ENCODE results near the gene FHAD1.
"Not testable (repeated sequence)": the region's sequence is repeated elsewhere in the genome, so short reads cannot be mapped to it uniquely, and the experiment has no call there.

The FHAD1 gene

DNA sequence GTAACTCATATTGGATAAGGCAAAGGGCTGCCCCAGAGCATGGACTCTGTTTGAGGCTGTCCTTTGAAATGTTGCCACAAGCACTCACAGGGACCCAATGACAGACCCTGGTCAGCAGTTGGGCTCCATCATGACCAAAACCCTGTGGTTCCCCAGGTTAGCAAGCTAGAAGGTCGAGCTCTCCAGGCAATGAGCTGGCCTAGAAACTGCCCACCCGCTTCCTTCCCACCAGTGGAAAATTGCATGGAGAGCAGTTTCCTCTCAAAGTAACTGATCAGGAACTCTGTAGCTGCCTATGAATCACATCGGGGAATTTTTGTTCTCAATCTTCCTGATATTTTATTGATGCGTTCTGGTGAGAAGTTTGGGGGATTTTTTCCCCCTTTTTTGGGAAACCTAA is 52.8 kb downstream of the FHAD1 start:
- Histone ChIP-seq H3K36me3 (ENCODE audit: insufficient read depth, low read length) (no peaks in the 10 kb centered on the region), H3K9ac (ENCODE audit: low read length) (no peak overlapping the region), H3K4me1 (ENCODE audit: insufficient read depth, low read length) (peaks cover 5% of the 10 kb centered on the region), H3K27me3 (ENCODE audit: control insufficient read depth in 1 of 2, insufficient read depth in 2 of 2, low read length in 2 of 2) (no peaks in the 10 kb centered on the region), H3K4me3 (ENCODE audit: low read depth in 1 of 2, low read length in 2 of 2) (no peak overlapping the region), H3K27ac (ENCODE audit: low read depth, low read length) (no peak overlapping the region), H3K9me3 (ENCODE audit: low read length) (no peaks in the 10 kb centered on the region)

DNA sequence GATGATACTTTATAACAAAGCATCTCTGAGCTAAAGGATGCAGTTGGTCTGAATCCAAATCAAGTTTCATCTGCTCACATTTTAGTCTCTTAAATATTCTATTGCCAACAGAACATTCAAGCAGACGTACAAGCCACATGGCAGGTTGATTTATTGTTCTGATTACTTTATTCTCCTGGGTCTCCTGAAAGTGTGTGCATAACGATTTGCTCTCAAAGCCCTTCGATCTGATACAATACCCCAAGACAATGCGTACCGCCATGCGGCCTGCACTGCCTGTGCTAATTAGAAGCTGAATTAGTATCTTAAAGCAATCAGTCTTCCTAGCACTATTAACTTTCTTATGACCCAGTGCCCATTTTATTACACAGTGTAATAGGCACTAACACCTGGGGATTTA is 56.9 kb downstream of the FHAD1 start:
- Histone ChIP-seq H3K4me3 (ENCODE audit: low read depth in 1 of 2, low read length in 2 of 2) (no peak overlapping the region), H3K4me1 (ENCODE audit: insufficient read depth, low read length) (peaks cover 5% of the 10 kb centered on the region), H3K9ac (ENCODE audit: low read length) (no peak overlapping the region), H3K27ac (ENCODE audit: low read depth, low read length) (no peak overlapping the region), H3K27me3 (ENCODE audit: control insufficient read depth in 1 of 2, insufficient read depth in 2 of 2, low read length in 2 of 2) (no peaks in the 10 kb centered on the region), H3K36me3 (ENCODE audit: insufficient read depth, low read length) (no peaks in the 10 kb centered on the region), H3K9me3 (ENCODE audit: low read length) (no peaks in the 10 kb centered on the region)

DNA sequence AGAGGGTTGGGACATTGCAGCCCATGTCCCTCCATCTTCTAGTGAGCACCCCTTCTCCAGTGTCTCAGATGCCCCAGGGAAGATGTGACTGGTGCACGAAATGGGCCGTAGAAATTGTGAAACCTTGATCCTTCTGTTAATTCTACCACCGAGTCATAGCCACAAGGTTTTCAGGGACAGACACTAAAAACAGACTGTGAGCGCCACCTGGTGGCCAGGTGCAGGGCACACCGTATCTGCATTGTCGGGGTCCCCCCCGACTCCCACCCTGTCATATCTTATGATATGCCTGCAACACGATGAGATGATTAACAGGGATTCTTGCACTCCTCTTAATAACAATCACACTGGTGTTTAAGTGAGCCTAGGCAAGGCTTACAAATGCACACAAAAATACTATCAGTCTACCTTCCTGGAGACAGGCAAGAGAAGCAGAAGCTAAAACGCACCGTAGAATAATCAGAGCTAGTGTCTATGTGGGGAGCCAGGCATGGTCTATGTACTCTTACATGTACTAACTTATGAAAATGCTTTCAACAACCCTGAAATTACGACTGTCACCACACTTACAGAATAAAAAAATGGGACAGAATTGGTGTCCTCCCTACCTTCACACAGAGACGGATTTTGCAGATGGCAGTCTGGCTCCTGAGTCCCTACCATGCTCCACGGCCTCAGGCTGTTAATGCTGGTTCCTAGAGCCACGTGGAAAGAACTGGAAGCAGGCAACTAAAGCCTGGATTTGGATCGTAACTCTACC is 57.9 kb downstream of the FHAD1 start:
- no peaks in the 10 kb centered on the region for H3K9me3 ChIP-seq (ENCODE audit: low read length)
- H3K36me3 ChIP-seq (ENCODE audit: insufficient read depth, low read length) = no peaks in the 10 kb centered on the region
- H3K9ac ChIP-seq (ENCODE audit: low read length) = no peak overlapping the region
- H3K4me3 ChIP-seq (ENCODE audit: low read depth in 1 of 2, low read length in 2 of 2) = no peak overlapping the region
- H3K27me3 ChIP-seq (ENCODE audit: control insufficient read depth in 1 of 2, insufficient read depth in 2 of 2, low read length in 2 of 2) = peaks cover 0 to 2% of the 10 kb centered on the region in 2 donors
- peaks cover 5% of the 10 kb centered on the region for H3K4me1 ChIP-seq (ENCODE audit: insufficient read depth, low read length)
- H3K27ac ChIP-seq (ENCODE audit: low read depth, low read length) = no peak overlapping the region

DNA sequence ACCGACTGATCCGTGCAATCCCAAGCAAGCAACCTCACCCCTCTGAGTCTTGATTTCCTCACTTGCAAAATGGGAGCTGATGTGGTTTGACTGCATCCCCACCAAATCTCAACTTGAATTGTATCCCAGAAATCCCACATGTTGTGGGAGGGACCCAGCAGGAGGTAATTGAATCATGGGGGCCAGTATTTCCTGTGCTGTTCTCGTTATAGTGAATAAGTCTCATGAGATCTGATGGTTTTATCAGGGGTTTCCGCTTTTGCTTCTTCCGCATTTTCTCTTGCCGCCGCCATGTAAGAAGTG is 58.4 kb downstream of the FHAD1 start:
- Histone ChIP-seq H3K27ac (ENCODE audit: low read depth, low read length) (no peak overlapping the region), H3K4me3 (ENCODE audit: low read depth in 1 of 2, low read length in 2 of 2) (no peak overlapping the region), H3K4me1 (ENCODE audit: insufficient read depth, low read length) (peaks cover 5% of the 10 kb centered on the region), H3K27me3 (ENCODE audit: control insufficient read depth in 1 of 2, insufficient read depth in 2 of 2, low read length in 2 of 2) (peaks cover 0 to 7% of the 10 kb centered on the region in 2 donors), H3K36me3 (ENCODE audit: insufficient read depth, low read length) (no peaks in the 10 kb centered on the region), H3K9ac (ENCODE audit: low read length) (no peak overlapping the region), H3K9me3 (ENCODE audit: low read length) (no peaks in the 10 kb centered on the region)

DNA sequence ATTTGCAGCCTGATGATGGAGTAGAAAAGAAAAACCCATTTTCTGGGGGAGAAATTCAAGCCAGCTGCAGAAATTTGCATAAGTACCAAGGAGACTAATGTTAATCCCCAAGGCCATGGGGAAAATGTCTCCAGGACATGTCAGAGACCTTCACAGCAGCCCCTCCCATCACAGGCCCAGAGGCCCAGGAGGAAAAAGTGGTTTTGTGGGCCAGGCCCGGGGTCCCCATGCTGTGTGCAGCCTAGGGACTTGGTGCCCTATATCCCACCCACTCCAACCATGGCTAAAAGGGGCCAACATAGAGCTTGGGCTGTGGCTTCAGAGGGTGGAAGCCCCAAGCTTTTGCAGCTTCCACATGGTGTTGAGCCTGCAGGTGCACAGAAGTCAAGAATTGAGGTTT is 59.3 kb downstream of the FHAD1 start:
- H3K9ac ChIP-seq (ENCODE audit: low read length); H3K27ac ChIP-seq (ENCODE audit: low read depth, low read length); H3K4me1 ChIP-seq (ENCODE audit: insufficient read depth, low read length); H3K4me3 ChIP-seq (ENCODE audit: low read depth in 1 of 2, low read length in 2 of 2); H3K27me3 ChIP-seq (ENCODE audit: control insufficient read depth in 1 of 2, insufficient read depth in 2 of 2, low read length in 2 of 2); H3K36me3 ChIP-seq (ENCODE audit: insufficient read depth, low read length); H3K9me3 ChIP-seq (ENCODE audit: low read length): not testable (repeated sequence)

DNA sequence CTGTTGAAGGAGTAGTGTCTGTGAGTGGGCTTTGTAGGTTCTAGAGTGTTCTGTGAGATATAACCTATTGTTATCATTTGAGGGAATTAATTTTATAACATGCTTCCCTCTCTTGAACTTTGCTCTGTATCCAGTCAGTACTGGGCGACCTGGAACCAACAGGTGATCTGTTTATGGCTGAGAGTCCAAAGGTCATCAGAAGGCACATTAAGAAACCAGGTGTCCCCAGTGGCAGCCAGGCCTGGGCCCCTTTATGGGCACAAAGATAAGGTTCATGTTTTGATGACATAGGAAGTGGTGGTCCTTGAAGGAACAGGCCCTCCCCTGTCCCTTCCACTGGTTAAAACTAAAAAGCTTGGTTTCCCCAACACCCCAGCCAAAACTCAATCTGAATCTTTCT is 61.1 kb downstream of the FHAD1 start:
- Histone ChIP-seq H3K9ac (ENCODE audit: low read length) (no peak overlapping the region), H3K9me3 (ENCODE audit: low read length) (no peaks in the 10 kb centered on the region), H3K27ac (ENCODE audit: low read depth, low read length) (no peak overlapping the region), H3K36me3 (ENCODE audit: insufficient read depth, low read length) (no peaks in the 10 kb centered on the region), H3K4me1 (ENCODE audit: insufficient read depth, low read length) (peaks cover 5% of the 10 kb centered on the region), H3K4me3 (ENCODE audit: low read depth in 1 of 2, low read length in 2 of 2) (no peak overlapping the region), H3K27me3 (ENCODE audit: control insufficient read depth in 1 of 2, insufficient read depth in 2 of 2, low read length in 2 of 2) (peaks cover 0 to 7% of the 10 kb centered on the region in 2 donors)

DNA sequence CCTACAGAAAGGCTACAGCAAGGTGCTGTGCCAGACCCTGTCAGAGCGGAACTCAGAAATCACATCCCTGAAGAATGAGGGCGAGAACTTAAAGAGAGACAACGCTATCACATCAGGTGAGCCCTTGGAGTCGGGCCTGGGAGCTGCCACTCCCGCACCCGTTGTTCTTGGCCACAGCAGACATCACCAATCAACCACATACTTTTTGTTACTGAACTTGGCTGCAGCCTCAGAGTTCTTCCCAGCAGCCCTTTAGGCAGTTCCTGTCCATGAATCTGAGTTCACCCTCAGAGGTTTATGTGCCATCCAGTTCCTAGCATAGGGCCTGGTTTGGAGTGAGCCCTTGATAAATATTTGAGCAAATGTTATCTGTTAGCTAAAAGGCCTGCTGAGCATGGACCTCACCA is 61.6 kb downstream of the FHAD1 start:
- peaks cover 5% of the 10 kb centered on the region for H3K4me1 ChIP-seq (ENCODE audit: insufficient read depth, low read length)
- H3K4me3 ChIP-seq (ENCODE audit: low read depth in 1 of 2, low read length in 2 of 2) = no peak overlapping the region
- H3K27ac ChIP-seq (ENCODE audit: low read depth, low read length) = no peak overlapping the region
- H3K9ac ChIP-seq (ENCODE audit: low read length) = no peak overlapping the region
- no peaks in the 10 kb centered on the region for H3K9me3 ChIP-seq (ENCODE audit: low read length)
- H3K36me3 ChIP-seq (ENCODE audit: insufficient read depth, low read length) = no peaks in the 10 kb centered on the region
- H3K27me3 ChIP-seq (ENCODE audit: control insufficient read depth in 1 of 2, insufficient read depth in 2 of 2, low read length in 2 of 2) = peaks cover 0 to 7% of the 10 kb centered on the region in 2 donors

DNA sequence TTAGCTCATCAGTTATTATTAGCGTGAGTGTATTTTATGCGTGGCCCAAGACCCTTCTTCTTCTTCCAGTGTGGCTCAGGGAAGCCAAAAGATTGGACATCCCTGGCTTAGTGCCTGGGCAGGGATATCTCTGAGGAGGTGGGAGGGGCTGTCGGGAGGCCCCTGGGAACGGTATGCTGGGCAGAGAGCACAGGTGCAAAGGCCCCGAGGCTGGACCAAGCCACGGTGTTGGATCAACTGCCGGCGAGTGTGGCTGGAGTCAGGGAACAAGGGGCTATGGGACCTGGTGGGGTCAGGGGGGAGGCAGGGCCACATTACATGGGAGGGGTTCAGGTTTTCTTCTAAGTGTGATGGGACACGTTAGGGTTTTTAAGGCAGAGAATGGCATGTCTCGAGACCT is 62.7 kb downstream of the FHAD1 start:
- H3K27ac ChIP-seq (ENCODE audit: low read depth, low read length) = no peak overlapping the region
- no peaks in the 10 kb centered on the region for H3K36me3 ChIP-seq (ENCODE audit: insufficient read depth, low read length)
- H3K9me3 ChIP-seq (ENCODE audit: low read length) = no peaks in the 10 kb centered on the region
- peaks cover 0 to 7% of the 10 kb centered on the region in 2 donors for H3K27me3 ChIP-seq (ENCODE audit: control insufficient read depth in 1 of 2, insufficient read depth in 2 of 2, low read length in 2 of 2)
- no peak overlapping the region for H3K4me3 ChIP-seq (ENCODE audit: low read depth in 1 of 2, low read length in 2 of 2)
- H3K9ac ChIP-seq (ENCODE audit: low read length) = no peak overlapping the region
- peaks cover under 1% of the 10 kb centered on the region for H3K4me1 ChIP-seq (ENCODE audit: insufficient read depth, low read length)

DNA sequence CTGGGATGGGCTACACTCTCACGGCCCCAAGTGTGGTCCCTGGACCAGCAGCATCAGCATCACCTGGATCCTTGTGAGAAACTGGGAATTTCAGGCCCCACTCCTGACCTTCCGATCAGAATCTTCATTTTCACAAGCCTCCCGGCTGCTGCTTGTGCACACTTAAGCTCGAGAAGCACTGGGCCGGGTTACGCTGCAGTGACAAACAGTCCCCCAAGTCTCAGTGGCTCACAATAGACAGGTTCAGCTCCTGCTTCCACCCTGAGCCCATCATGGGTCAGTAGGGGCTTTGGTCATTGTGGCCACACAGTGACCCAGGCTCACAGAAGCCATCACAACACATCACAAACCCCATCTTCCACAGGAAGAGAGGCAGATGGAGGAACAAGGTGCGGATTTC is 63.5 kb downstream of the FHAD1 start:
- Histone ChIP-seq H3K9ac (ENCODE audit: low read length) (no peak overlapping the region), H3K36me3 (ENCODE audit: insufficient read depth, low read length) (no peaks in the 10 kb centered on the region), H3K4me1 (ENCODE audit: insufficient read depth, low read length) (no peaks in the 10 kb centered on the region), H3K4me3 (ENCODE audit: low read depth in 1 of 2, low read length in 2 of 2) (no peak overlapping the region), H3K9me3 (ENCODE audit: low read length) (no peaks in the 10 kb centered on the region), H3K27ac (ENCODE audit: low read depth, low read length) (no peak overlapping the region), H3K27me3 (ENCODE audit: control insufficient read depth in 1 of 2, insufficient read depth in 2 of 2, low read length in 2 of 2) (peaks cover 0 to 7% of the 10 kb centered on the region in 2 donors)

DNA sequence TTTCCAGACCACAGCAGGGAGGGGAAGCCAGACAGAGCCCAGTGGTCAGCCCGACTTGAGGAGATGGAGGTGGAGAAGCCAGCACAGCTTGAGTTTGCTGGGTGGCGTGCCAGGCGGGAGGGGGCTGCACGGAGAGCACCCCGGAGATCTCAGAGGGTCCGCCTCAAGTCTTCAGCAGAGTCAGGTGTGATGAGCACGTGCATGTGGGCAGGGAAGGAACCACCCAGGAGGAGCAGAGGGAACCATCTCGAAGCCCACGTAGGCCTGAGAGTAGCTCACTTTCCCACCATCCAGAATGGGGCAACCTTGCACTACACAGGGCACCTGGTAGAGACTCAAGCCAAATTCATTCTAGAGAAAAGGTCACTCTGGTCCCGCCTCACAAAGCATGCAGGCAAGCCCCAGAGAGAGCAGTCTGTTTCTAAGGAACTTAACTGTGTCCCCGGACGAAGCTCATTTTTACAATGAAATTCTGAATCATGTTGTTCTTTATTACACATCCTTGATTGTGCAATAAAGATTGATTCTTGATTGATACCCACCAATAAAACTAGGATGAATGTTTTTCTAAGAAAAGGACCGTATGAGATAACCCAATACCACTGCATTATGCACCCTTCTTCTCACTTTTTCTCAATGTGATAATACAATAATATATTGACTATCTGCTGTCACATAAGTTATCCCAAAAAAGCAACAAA is 64.2 kb downstream of the FHAD1 start:
- Histone ChIP-seq H3K9me3 (ENCODE audit: low read length) (no peaks in the 10 kb centered on the region), H3K4me1 (ENCODE audit: insufficient read depth, low read length) (no peaks in the 10 kb centered on the region), H3K27me3 (ENCODE audit: control insufficient read depth in 1 of 2, insufficient read depth in 2 of 2, low read length in 2 of 2) (peaks cover 0 to 7% of the 10 kb centered on the region in 2 donors), H3K27ac (ENCODE audit: low read depth, low read length) (no peak overlapping the region), H3K9ac (ENCODE audit: low read length) (no peak overlapping the region), H3K4me3 (ENCODE audit: low read depth in 1 of 2, low read length in 2 of 2) (no peak overlapping the region), H3K36me3 (ENCODE audit: insufficient read depth, low read length) (no peaks in the 10 kb centered on the region)

DNA sequence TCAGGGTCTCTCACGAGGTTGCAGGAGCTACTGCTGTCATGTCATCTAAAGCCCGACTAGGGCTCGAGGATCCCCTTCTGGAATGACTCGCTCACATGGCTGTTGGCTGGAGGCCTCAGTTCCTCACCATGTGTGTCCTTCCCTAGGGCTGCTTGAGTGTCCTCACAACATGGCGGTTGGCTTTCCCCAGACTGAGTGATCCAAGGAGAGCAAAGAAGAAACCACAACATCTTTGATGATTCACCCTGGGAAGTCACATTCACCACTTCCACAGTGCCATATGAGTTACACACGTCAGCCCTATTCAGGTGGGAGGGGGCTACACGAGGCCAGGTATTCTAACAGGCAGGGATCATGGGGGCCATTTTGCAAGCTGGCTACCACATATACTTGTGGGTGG is 64.9 kb downstream of the FHAD1 start:
- Histone ChIP-seq H3K4me3 (ENCODE audit: low read depth in 1 of 2, low read length in 2 of 2) (no peak overlapping the region), H3K36me3 (ENCODE audit: insufficient read depth, low read length) (no peaks in the 10 kb centered on the region), H3K27ac (ENCODE audit: low read depth, low read length) (no peak overlapping the region), H3K9ac (ENCODE audit: low read length) (no peak overlapping the region), H3K4me1 (ENCODE audit: insufficient read depth, low read length) (no peaks in the 10 kb centered on the region), H3K9me3 (ENCODE audit: low read length) (no peaks in the 10 kb centered on the region), H3K27me3 (ENCODE audit: control insufficient read depth in 1 of 2, insufficient read depth in 2 of 2, low read length in 2 of 2) (peaks cover 0 to 7% of the 10 kb centered on the region in 2 donors)
